Measurements from ENCODE around the gene CNTNAP5. TPM values are rescaled to one million over a fixed set of nuclear protein-coding genes. Genes with fewer than 3 reads are reported as not detected.

The CNTNAP5 gene
- total RNA-seq, 1 experiment from 2014 or later, result 0.78 TPM

DNA sequence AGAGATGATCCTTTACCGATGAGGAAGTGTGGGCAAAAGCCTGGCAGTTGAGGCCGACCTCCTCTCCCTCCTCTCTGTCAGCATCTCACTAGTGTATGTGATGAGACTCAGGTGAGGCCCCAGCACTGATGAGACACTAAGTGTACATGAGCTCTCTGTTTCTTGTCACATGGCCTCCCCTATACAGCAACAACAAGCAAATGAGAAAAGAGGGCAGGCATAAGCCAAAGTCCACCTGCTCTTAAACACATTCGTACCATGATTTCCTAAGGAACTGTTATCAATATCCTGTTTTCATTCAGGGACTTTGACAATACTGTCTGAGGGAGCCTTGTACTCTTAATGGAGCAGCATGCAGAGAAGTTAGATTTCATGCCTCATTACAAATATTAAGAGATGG is 113.0 kb downstream of the CNTNAP5 start:
- no peak overlapping the region for H3K27ac ChIP-seq (ENCODE audit: low read length)
- no peaks in the 10 kb centered on the region for H4K20me1 ChIP-seq (ENCODE audit: insufficient read depth, low read depth, low read length)
- H3K36me3 ChIP-seq (ENCODE audit: insufficient read depth, low read length), result no peaks in the 10 kb centered on the region; the same call in 1 of the 2 replicates
- H3K27me3 ChIP-seq (ENCODE audit: low read length), result no peaks in the 10 kb centered on the region; the same call in 1 of the 2 replicates
- H3K4me3 ChIP-seq (ENCODE audit: low read length), result no peak overlapping the region
- H3K4me2 ChIP-seq (ENCODE audit: low read depth, low read length, poor library complexity, severe bottlenecking), result no peak overlapping the region
- no peaks in the 10 kb centered on the region for H3K9me2 ChIP-seq (replicated peaks; ENCODE audit: insufficient read depth, low read length)
- no peak for DNase-seq
- no peak overlapping the region for H3K9ac ChIP-seq (ENCODE audit: low read length)
- peaks cover 37% of the 10 kb centered on the region for H3K4me1 ChIP-seq (ENCODE audit: low read length)
- no peaks in the 10 kb centered on the region for H3K9me3 ChIP-seq (ENCODE audit: low read length)
- H2AFZ ChIP-seq (ENCODE audit: low read length), result peak overlapping the region; percentile 1; the same call in 1 of the 2 replicates
- H3K79me2 ChIP-seq (ENCODE audit: low read length), result no peaks in the 10 kb centered on the region

DNA sequence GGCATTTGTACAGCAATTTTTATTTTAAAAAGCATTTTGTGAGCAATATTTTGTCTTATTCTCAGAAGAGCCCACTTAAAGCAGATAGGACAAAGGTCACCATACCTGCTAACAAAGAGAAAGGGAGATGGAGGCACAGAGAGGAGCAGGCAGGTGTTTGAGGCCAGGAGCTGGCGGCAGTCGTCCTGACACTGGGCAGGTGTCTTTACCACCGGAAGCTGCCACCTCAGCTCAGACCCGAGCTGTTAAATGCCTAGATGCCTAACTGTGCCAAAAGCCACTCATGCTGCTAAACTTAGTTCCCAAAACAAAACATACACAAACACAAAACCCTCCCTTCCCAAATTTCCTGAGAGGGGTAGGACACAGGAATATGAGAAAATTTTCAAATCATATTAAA is 120.9 kb downstream of the CNTNAP5 start:
- no peak overlapping the region for H3K4me3 ChIP-seq (ENCODE audit: low read length)
- no peak overlapping the region for H3K27ac ChIP-seq (ENCODE audit: low read length)
- no peaks in the 10 kb centered on the region for H4K20me1 ChIP-seq (ENCODE audit: insufficient read depth, low read depth, low read length)
- H3K9me3 ChIP-seq (ENCODE audit: low read length), result no peaks in the 10 kb centered on the region
- no peak for DNase-seq
- H3K9me2 ChIP-seq (replicated peaks; ENCODE audit: insufficient read depth, low read length), result no peaks in the 10 kb centered on the region
- H3K27me3 ChIP-seq (ENCODE audit: low read length), result no peaks in the 10 kb centered on the region; the same call in 1 of the 2 replicates
- H3K79me2 ChIP-seq (ENCODE audit: low read length), result no peaks in the 10 kb centered on the region
- no peak overlapping the region for H3K4me2 ChIP-seq (ENCODE audit: low read depth, low read length, poor library complexity, severe bottlenecking)
- H3K9ac ChIP-seq (ENCODE audit: low read length), result no peak overlapping the region
- no peaks in the 10 kb centered on the region for H3K36me3 ChIP-seq (ENCODE audit: insufficient read depth, low read length)
- no peak overlapping the region for H2AFZ ChIP-seq (ENCODE audit: low read length)
- H3K4me1 ChIP-seq (ENCODE audit: low read length), result peaks cover 12% of the 10 kb centered on the region

DNA sequence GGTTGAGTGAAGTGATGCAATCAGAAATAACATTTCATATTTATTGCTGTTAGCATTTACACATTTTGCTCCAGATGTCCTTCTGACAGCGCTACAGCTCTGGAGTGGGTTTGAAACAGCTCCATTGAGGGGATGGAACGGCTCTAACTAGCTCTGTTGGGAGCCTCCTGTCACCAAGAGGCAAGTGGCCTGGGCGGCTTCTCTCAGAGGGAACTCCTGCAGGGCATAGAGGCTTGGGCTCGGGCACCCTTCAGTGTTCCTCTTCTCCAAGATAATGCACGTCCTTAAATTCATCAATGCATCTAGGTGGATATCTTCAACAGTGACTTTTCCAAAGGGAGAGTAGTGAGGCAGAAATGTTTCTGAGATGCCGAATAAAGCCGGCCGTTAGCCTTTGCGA is 122.5 kb downstream of the CNTNAP5 start:
- H3K4me2 ChIP-seq (ENCODE audit: low read depth, low read length, poor library complexity, severe bottlenecking), result no peak overlapping the region
- H3K36me3 ChIP-seq (ENCODE audit: insufficient read depth, low read length), result no peaks in the 10 kb centered on the region
- no peaks in the 10 kb centered on the region for H3K9me2 ChIP-seq (replicated peaks; ENCODE audit: insufficient read depth, low read length)
- DNase-seq, result no peak
- H3K4me3 ChIP-seq (ENCODE audit: low read length), result no peak overlapping the region
- H4K20me1 ChIP-seq (ENCODE audit: insufficient read depth, low read depth, low read length), result no peaks in the 10 kb centered on the region
- H3K9ac ChIP-seq (ENCODE audit: low read length), result no peak overlapping the region
- peak overlapping the region; percentile 16; the same call in 1 of the 2 replicates for H2AFZ ChIP-seq (ENCODE audit: low read length)
- H3K27me3 ChIP-seq (ENCODE audit: low read length), result no peaks in the 10 kb centered on the region; the same call in 1 of the 2 replicates
- no peak overlapping the region for H3K27ac ChIP-seq (ENCODE audit: low read length)
- peaks cover 12% of the 10 kb centered on the region for H3K4me1 ChIP-seq (ENCODE audit: low read length)
- no peaks in the 10 kb centered on the region for H3K9me3 ChIP-seq (ENCODE audit: low read length)
- no peaks in the 10 kb centered on the region for H3K79me2 ChIP-seq (ENCODE audit: low read length)

DNA sequence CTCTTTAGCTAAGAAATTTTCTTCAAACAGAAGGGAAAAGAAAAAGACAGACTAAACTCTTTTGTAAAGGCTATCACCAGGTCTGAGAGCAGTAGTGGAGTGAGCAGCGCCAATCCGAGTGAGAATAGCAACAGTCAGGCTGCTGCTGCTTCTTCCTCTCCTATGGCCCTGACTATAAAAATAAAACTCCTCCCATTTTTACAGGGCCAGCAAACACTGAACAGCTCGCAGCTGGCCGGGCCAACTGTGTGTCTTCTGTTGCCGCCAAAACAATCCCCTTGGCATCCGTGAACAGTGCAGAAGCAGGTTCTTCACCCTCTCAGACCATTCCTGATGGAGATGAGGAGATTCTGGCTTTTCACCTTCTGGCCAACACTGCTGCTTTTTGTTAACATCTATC is 124.5 kb downstream of the CNTNAP5 start:
- peak overlapping the region; percentile 81; the same call in 1 of the 2 replicates for H2AFZ ChIP-seq (ENCODE audit: low read length)
- H3K27me3 ChIP-seq (ENCODE audit: low read length), result no peaks in the 10 kb centered on the region; the same call in 1 of the 2 replicates
- H3K27ac ChIP-seq (ENCODE audit: low read length), result no peak overlapping the region
- H3K4me1 ChIP-seq (ENCODE audit: low read length), result peaks cover 12% of the 10 kb centered on the region
- no peaks in the 10 kb centered on the region for H4K20me1 ChIP-seq (ENCODE audit: insufficient read depth, low read depth, low read length)
- H3K9me2 ChIP-seq (replicated peaks; ENCODE audit: insufficient read depth, low read length), result no peaks in the 10 kb centered on the region
- no peaks in the 10 kb centered on the region for H3K36me3 ChIP-seq (ENCODE audit: insufficient read depth, low read length)
- H3K9ac ChIP-seq (ENCODE audit: low read length), result no peak overlapping the region
- no peak overlapping the region for H3K4me2 ChIP-seq (ENCODE audit: low read depth, low read length, poor library complexity, severe bottlenecking)
- no peak for DNase-seq
- no peaks in the 10 kb centered on the region for H3K79me2 ChIP-seq (ENCODE audit: low read length)
- H3K4me3 ChIP-seq (ENCODE audit: low read length), result no peak overlapping the region
- H3K9me3 ChIP-seq (ENCODE audit: low read length), result no peaks in the 10 kb centered on the region

DNA sequence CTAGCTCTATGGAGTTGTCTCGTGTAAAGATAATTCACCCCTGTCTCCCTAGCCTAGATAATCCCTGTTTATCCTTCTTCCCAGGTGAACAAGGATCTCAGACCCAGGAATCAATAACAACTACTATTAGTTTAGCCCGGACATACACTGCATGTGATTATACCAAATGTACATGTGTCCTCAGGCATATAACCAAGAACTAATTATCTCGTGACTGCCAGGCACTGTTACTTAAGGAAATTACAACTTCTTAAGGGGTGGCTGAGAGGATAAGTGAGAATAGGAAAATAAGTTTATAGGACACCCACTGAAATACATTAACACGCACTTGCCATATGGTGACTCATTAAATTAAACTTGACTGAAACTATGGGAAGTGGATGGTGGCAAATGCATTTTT is 126.6 kb downstream of the CNTNAP5 start:
- no peak for DNase-seq
- no peak overlapping the region for H2AFZ ChIP-seq (ENCODE audit: low read length)
- no peaks in the 10 kb centered on the region for H3K9me3 ChIP-seq (ENCODE audit: low read length)
- no peaks in the 10 kb centered on the region for H3K9me2 ChIP-seq (replicated peaks; ENCODE audit: insufficient read depth, low read length)
- H3K4me3 ChIP-seq (ENCODE audit: low read length), result no peak overlapping the region
- H3K27ac ChIP-seq (ENCODE audit: low read length), result no peak overlapping the region
- H3K36me3 ChIP-seq (ENCODE audit: insufficient read depth, low read length), result no peaks in the 10 kb centered on the region
- H3K4me1 ChIP-seq (ENCODE audit: low read length), result peaks cover 12% of the 10 kb centered on the region
- no peaks in the 10 kb centered on the region for H4K20me1 ChIP-seq (ENCODE audit: insufficient read depth, low read depth, low read length)
- H3K9ac ChIP-seq (ENCODE audit: low read length), result no peak overlapping the region
- H3K27me3 ChIP-seq (ENCODE audit: low read length), result no peaks in the 10 kb centered on the region; the same call in 1 of the 2 replicates
- H3K79me2 ChIP-seq (ENCODE audit: low read length), result no peaks in the 10 kb centered on the region
- H3K4me2 ChIP-seq (ENCODE audit: low read depth, low read length, poor library complexity, severe bottlenecking), result no peak overlapping the region

DNA sequence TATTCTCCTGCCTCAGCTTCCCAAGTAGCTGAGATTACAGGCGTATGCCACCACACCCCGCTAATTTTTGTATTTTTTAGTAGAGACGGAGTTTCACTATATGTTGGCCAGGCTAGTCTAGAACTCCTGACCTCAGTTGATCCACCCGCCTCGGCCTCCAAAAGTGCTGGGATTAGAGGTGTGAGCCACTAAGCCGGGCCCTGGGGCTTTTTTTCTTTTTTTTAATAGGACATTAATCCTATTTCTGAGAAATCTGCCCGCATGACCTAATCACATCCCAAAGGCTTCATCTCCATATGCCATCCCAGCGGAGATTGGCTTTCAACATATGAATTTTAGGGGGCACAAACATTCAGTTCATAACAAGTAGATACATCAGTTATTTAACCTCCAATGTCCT is 128.6 kb downstream of the CNTNAP5 start:
- no peak overlapping the region for H3K4me2 ChIP-seq (ENCODE audit: low read depth, low read length, poor library complexity, severe bottlenecking)
- H2AFZ ChIP-seq (ENCODE audit: low read length), result no peak overlapping the region
- H3K36me3 ChIP-seq (ENCODE audit: insufficient read depth, low read length), result no peaks in the 10 kb centered on the region
- no peak for DNase-seq
- H3K4me3 ChIP-seq (ENCODE audit: low read length), result no peak overlapping the region
- H3K4me1 ChIP-seq (ENCODE audit: low read length), result peaks cover 12% of the 10 kb centered on the region
- H3K9me3 ChIP-seq (ENCODE audit: low read length), result no peaks in the 10 kb centered on the region
- H3K27me3 ChIP-seq (ENCODE audit: low read length), result no peaks in the 10 kb centered on the region; the same call in 1 of the 2 replicates
- no peak overlapping the region for H3K27ac ChIP-seq (ENCODE audit: low read length)
- H4K20me1 ChIP-seq (ENCODE audit: insufficient read depth, low read depth, low read length), result no peaks in the 10 kb centered on the region
- H3K79me2 ChIP-seq (ENCODE audit: low read length), result no peaks in the 10 kb centered on the region
- no peaks in the 10 kb centered on the region for H3K9me2 ChIP-seq (replicated peaks; ENCODE audit: insufficient read depth, low read length)
- H3K9ac ChIP-seq (ENCODE audit: low read length), result no peak overlapping the region

DNA sequence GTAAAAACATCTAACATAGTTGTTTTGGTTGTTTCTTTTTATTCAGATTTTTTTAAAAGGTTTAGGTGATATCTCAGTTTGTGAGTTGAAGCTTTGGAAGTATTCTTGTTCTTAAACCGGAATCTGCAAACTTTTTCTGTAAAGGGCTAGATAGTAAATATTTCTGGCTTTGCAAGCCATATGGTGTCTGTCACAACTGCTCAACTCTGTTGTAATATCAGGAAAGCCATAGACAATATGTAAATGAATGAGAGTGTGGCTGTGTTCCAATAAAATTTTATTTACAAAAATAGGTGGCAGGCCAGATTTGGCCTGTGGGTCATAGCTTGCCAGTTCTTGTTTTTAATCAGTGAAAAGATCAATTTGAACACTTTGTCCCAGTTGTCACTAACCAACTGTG is 134.1 kb downstream of the CNTNAP5 start:
- H3K79me2 ChIP-seq (ENCODE audit: low read length), result no peaks in the 10 kb centered on the region
- no peak overlapping the region for H3K27ac ChIP-seq (ENCODE audit: low read length)
- H3K9me3 ChIP-seq (ENCODE audit: low read length), result no peaks in the 10 kb centered on the region
- H3K4me3 ChIP-seq (ENCODE audit: low read length), result no peak overlapping the region
- no peak overlapping the region for H2AFZ ChIP-seq (ENCODE audit: low read length)
- DNase-seq, result no peak
- H3K4me1 ChIP-seq (ENCODE audit: low read length), result peaks cover 9% of the 10 kb centered on the region
- no peaks in the 10 kb centered on the region for H3K27me3 ChIP-seq (ENCODE audit: low read length)
- H3K9me2 ChIP-seq (replicated peaks; ENCODE audit: insufficient read depth, low read length), result no peaks in the 10 kb centered on the region
- H4K20me1 ChIP-seq (ENCODE audit: insufficient read depth, low read depth, low read length), result no peaks in the 10 kb centered on the region
- no peaks in the 10 kb centered on the region for H3K36me3 ChIP-seq (ENCODE audit: insufficient read depth, low read length)
- no peak overlapping the region for H3K9ac ChIP-seq (ENCODE audit: low read length)
- H3K4me2 ChIP-seq (ENCODE audit: low read depth, low read length, poor library complexity, severe bottlenecking), result no peak overlapping the region

DNA sequence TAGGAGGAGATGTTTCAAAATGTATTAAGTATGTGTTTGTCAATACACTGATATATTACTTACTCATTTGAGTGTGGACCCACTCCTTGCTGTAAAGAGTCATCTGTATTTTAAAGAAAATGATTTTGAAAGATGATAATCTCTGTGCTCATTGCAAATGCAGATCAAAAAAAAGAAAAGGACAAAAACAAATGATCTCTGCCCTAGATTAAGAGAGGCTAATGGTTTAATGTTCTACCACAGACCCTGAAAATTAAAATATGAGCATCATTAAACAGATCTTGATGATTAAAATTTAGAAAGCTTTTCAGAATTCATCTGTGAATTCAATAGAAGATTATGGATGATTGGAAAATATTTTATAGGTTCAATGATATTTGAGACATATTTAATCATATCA is 136.5 kb downstream of the CNTNAP5 start:
- H3K27ac ChIP-seq (ENCODE audit: low read length), result no peak overlapping the region
- H3K79me2 ChIP-seq (ENCODE audit: low read length), result no peaks in the 10 kb centered on the region
- no peak overlapping the region for H3K9ac ChIP-seq (ENCODE audit: low read length)
- peaks cover 22% of the 10 kb centered on the region for H3K4me1 ChIP-seq (ENCODE audit: low read length)
- no peaks in the 10 kb centered on the region for H3K27me3 ChIP-seq (ENCODE audit: low read length)
- no peak overlapping the region for H3K4me2 ChIP-seq (ENCODE audit: low read depth, low read length, poor library complexity, severe bottlenecking)
- H3K9me3 ChIP-seq (ENCODE audit: low read length), result no peaks in the 10 kb centered on the region
- no peaks in the 10 kb centered on the region for H3K36me3 ChIP-seq (ENCODE audit: insufficient read depth, low read length)
- H4K20me1 ChIP-seq (ENCODE audit: insufficient read depth, low read depth, low read length), result no peaks in the 10 kb centered on the region
- no peak for DNase-seq
- no peaks in the 10 kb centered on the region for H3K9me2 ChIP-seq (replicated peaks; ENCODE audit: insufficient read depth, low read length)
- H3K4me3 ChIP-seq (ENCODE audit: low read length), result no peak overlapping the region
- no peak overlapping the region for H2AFZ ChIP-seq (ENCODE audit: low read length)

DNA sequence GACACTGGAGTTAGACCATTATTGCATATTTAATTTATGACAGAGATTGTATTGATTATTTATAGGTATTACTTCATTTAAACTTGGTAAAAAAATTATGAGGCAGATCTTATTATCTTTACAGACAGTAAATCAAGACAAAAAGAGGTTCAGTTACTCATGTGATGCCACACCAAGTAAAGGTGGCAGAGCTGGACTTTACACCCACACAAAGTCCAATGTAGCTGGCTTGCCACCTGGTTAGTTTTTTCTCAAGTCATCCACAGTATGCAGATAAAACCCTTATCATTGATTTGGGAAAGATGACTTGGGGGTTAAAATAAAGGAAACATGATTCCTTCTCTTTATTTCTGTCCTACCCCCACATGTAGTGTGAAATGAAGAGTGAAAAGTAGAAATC is 137.2 kb downstream of the CNTNAP5 start:
- H3K9me3 ChIP-seq (ENCODE audit: low read length), result no peaks in the 10 kb centered on the region
- H3K36me3 ChIP-seq (ENCODE audit: insufficient read depth, low read length), result no peaks in the 10 kb centered on the region
- peaks cover 22% of the 10 kb centered on the region for H3K4me1 ChIP-seq (ENCODE audit: low read length)
- H3K79me2 ChIP-seq (ENCODE audit: low read length), result no peaks in the 10 kb centered on the region
- no peak for DNase-seq
- no peak overlapping the region for H2AFZ ChIP-seq (ENCODE audit: low read length)
- no peak overlapping the region for H3K4me3 ChIP-seq (ENCODE audit: low read length)
- no peaks in the 10 kb centered on the region for H3K27me3 ChIP-seq (ENCODE audit: low read length)
- H3K9ac ChIP-seq (ENCODE audit: low read length), result no peak overlapping the region
- no peak overlapping the region for H3K4me2 ChIP-seq (ENCODE audit: low read depth, low read length, poor library complexity, severe bottlenecking)
- H3K27ac ChIP-seq (ENCODE audit: low read length), result no peak overlapping the region
- no peaks in the 10 kb centered on the region for H3K9me2 ChIP-seq (replicated peaks; ENCODE audit: insufficient read depth, low read length)
- H4K20me1 ChIP-seq (ENCODE audit: insufficient read depth, low read depth, low read length), result no peaks in the 10 kb centered on the region
